Uterus (tissue), 2 donors: Measurements from ENCODE around the gene LMX1A.

Experiments
- CTCF ChIP-seq, 4 experiments: fragments of 200-600 bp in 2 of 4; fragments of 450-650 bp in 2 of 4; sonication (generic) in 2 of 4; IDR thresholded peaks; one replicate each; pipeline ENCODE4 v1.5.1; 2016 to 2019; ENCODE audit warnings: antibody characterized with exemption in 4 of 4, mild to moderate bottlenecking in 2 of 4, moderate library complexity in 1 of 4
- POLR2A ChIP-seq, 2 donors: fragments of 450-650 bp; IDR thresholded peaks; one replicate each; pipeline ENCODE4 v1.6.1; 2016; ENCODE audit warnings: antibody characterized with exemption in 2 of 2, mild to moderate bottlenecking in 1 of 2, moderate library complexity in 1 of 2

DNA sequence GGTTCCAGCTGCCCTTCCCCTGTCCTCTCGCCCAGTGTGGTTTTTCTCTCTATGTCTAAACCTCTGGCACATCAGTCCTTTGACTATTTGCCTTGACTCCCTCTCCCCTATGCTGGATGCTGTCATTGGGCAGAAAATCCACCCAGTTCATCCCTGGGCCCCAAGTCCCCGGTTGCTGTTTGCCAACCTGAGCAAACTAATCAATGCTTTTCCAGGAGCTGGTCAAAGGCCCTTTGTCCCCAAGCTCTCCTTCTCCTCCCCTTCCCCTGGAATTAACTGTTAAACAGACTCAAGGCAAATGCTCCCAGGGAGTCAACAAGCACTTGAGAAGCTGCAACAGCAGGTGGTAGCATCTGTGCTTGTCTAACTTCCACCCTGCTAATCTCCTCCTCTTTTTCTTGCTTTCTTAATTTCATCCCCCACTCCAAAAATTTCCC is 102.7 kb downstream of the LMX1A start:
- TF ChIP-seq CTCF (IDR thresholded peaks at IDR 0.05) (no peak), POLR2A (IDR thresholded peaks at IDR 0.05) (no peak)
